Duodenal mucosa (tissue), 2 donors: ENCODE data around the gene ASF1A.

Experiments used
- H3K27ac ChIP-seq: one replicate; pipeline ENCODE4 v1.7.0; 2013; ENCODE audit warnings: low read depth, low read length
- H3K27me3 ChIP-seq, 2 donors: one replicate each; pipeline ENCODE4 v1.7.0; 2013; ENCODE audit warnings: low read length in 2 of 2, control low read depth in 1 of 2; ENCODE audit not compliant: insufficient read depth in 2 of 2, control insufficient read depth in 1 of 2
- H3K36me3 ChIP-seq, 2 donors: one replicate each; pipeline ENCODE4 v1.7.0; 2013; ENCODE audit warnings: low read length in 2 of 2, control low read depth in 1 of 2; ENCODE audit not compliant: insufficient read depth in 2 of 2, control insufficient read depth in 1 of 2
- H3K4me1 ChIP-seq, 2 donors: one replicate each; pipeline ENCODE4 v1.7.0; 2013; ENCODE audit warnings: low read length in 2 of 2, control low read depth in 1 of 2; ENCODE audit not compliant: insufficient read depth in 2 of 2, control insufficient read depth in 1 of 2
- H3K4me3 ChIP-seq, 2 donors: one replicate each; pipeline ENCODE4 v1.7.0; 2013; ENCODE audit warnings: low read length in 2 of 2, low read depth in 1 of 2
- H3K9ac ChIP-seq, 2 donors: one replicate each; pipeline ENCODE4 v1.7.0; 2013; ENCODE audit warnings: low read length in 2 of 2, low read depth in 1 of 2
- H3K9me3 ChIP-seq, 2 donors: one replicate each; pipeline ENCODE4 v1.7.0; 2013; ENCODE audit warnings: low read length in 2 of 2, control low read depth in 1 of 2; ENCODE audit not compliant: control insufficient read depth in 1 of 2

Gene ASF1A

DNA sequence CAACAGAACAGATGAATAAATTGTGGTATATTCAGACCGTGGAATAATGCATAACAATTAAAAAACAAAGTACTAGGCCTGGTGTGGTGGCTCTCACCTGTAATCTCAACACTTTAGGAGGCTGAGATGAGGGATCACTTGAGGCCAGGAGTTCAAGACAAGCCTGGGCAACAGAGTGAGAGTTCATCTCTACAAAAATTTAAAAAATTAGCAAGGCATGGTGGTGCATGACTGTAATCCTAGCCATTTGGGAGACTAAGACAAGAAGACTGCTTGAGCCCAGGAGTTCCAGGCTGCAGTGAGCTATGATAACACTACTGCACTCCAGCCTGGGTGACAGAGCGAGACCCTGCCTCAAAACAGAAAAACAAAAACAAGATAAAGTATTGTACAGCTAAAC, 16.1 kb upstream of the ASF1A start:
- no peaks in the 10 kb centered on the region for H3K9me3 ChIP-seq

GRCh38 chr6:118881440-118882313, 12.3 kb upstream of the ASF1A start:
- Histone ChIP-seq H3K27me3 (no peaks in the 10 kb centered on the region), H3K36me3 (no peaks in the 10 kb centered on the region), H3K9me3 (no peaks in the 10 kb centered on the region), H3K4me1 (no peaks in the 10 kb centered on the region), H3K9ac (no peak overlapping the region), H3K4me3 (no peak overlapping the region), H3K27ac (no peak overlapping the region)

More for the DNA sequence above, 16.1 kb upstream of the ASF1A start:
- Histone ChIP-seq H3K4me1 (no peaks in the 10 kb centered on the region), H3K27ac (no peak overlapping the region), H3K27me3 (no peaks in the 10 kb centered on the region), H3K36me3 (no peaks in the 10 kb centered on the region), H3K4me3 (no peak overlapping the region), H3K9ac (no peak overlapping the region)

- Histone ChIP-seq H3K4me1 (no peaks in the 10 kb centered on the region), H3K9me3 (no peaks in the 10 kb centered on the region), H3K36me3 (no peaks in the 10 kb centered on the region), H3K27ac (no peak overlapping the region), H3K9ac (no peak overlapping the region), H3K4me3 (no peak overlapping the region), H3K27me3 (no peaks in the 10 kb centered on the region)
Observed at GRCh38 chr6:118882314-118882905, 11.5 kb upstream of the ASF1A start.

DNA sequence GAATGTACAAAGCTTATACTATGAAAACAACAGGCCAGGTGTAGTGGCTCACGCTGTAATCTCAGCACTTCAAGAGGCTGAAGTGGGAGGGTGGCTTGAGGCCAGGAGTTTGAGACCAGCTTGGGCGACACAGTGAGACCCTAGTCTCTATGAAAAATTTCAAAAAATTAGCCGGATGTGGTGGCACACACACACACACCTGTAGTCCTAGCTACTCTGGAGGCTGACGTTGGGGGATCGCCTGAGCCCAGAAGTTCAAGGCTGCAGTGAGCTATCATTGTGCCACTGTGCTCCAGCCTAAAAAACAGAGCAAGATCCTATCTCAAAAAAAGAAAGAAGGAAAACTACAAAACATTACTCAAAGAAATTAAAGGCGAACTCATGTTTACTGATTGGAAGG, 7.3 kb upstream of the ASF1A start:
- H3K4me1 ChIP-seq: peaks cover 2 to 8% of the 10 kb centered on the region in 2 donors
- H3K9me3 ChIP-seq: no peaks in the 10 kb centered on the region
- no peaks in the 10 kb centered on the region for H3K27me3 ChIP-seq
- no peak overlapping the region for H3K27ac ChIP-seq
- H3K9ac ChIP-seq: no peak overlapping the region
- no peaks in the 10 kb centered on the region for H3K36me3 ChIP-seq
- H3K4me3 ChIP-seq: no peak overlapping the region

- Histone ChIP-seq H3K36me3 (no peaks in the 10 kb centered on the region), H3K27me3 (no peaks in the 10 kb centered on the region), H3K9ac (no peak overlapping the region), H3K4me3 (no peak overlapping the region), H3K9me3 (no peaks in the 10 kb centered on the region), H3K27ac (no peak overlapping the region), H3K4me1 (peaks cover 15 to 21% of the 10 kb centered on the region in 2 donors)
Observed at GRCh38 chr6:118889163-118889562, 4.8 kb upstream of the ASF1A start.

- Histone ChIP-seq H3K9me3 (no peaks in the 10 kb centered on the region), H3K9ac (no peak overlapping the region), H3K36me3 (no peaks in the 10 kb centered on the region), H3K27ac (no peak overlapping the region), H3K4me3 (peak overlapping the region in 1 of 2 donors; percentile 16), H3K4me1 (peaks cover 21% of the 10 kb centered on the region in 2 donors), H3K27me3 (no peaks in the 10 kb centered on the region)
Observed at GRCh38 chr6:118890997-118891790, 2.8 kb upstream of the ASF1A start.

DNA sequence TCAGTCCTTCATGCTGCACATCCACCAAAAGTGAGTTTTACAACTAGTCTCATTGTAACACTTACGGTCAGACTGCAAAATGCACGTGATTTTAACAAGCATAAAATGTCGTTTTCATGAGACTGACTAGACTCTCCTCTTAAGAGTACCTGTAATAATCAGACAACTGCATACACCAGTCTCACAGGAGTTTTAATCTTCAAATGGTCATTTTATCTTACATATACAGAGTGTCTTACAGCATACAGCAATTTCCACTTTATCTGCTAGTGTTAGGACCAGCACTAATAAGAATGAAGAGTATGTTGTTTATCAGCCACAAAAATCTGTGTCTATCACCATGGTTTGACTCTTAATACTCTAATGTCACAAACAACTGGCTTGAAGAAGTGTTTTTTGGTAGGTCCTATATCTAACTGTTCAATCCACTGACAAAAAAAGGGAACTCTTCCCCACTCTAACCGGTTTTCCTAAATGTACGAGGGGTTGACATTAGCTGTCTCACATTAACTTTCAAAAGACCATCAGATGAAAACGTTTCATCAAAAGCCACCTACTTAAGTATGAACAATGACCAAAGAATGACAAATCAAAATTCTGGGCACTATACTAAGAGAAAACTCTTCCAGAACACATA, 1.5 kb upstream of the ASF1A start:
- no peaks in the 10 kb centered on the region for H3K9me3 ChIP-seq
- peak overlapping the region; percentile 81 for H3K27ac ChIP-seq
- H3K27me3 ChIP-seq: no peaks in the 10 kb centered on the region
- no peaks in the 10 kb centered on the region for H3K36me3 ChIP-seq
- H3K4me1 ChIP-seq: peaks cover 21 to 22% of the 10 kb centered on the region in 2 donors
- H3K4me3 ChIP-seq: peak overlapping the region; percentile 83 to 88
- H3K9ac ChIP-seq: peak overlapping the region in 1 of 2 donors; percentile 55

GRCh38 chr6:118893064-118893806, 717 bp upstream of the ASF1A start:
- H3K9me3 ChIP-seq: no peaks in the 10 kb centered on the region
- H3K27me3 ChIP-seq: no peaks in the 10 kb centered on the region
- H3K27ac ChIP-seq: peak overlapping the region; percentile 81
- H3K4me1 ChIP-seq: peaks cover 21 to 22% of the 10 kb centered on the region in 2 donors
- no peaks in the 10 kb centered on the region for H3K36me3 ChIP-seq
- H3K9ac ChIP-seq: peak overlapping the region; percentile 55 to 76
- H3K4me3 ChIP-seq: peak overlapping the region; percentile 83 to 88

- peak overlapping the region; percentile 92 to 95 for H3K4me3 ChIP-seq
- H3K27ac ChIP-seq: peak overlapping the region; percentile 95
- H3K27me3 ChIP-seq: no peaks in the 10 kb centered on the region
- H3K36me3 ChIP-seq: peaks cover 0 to 6% of the 10 kb centered on the region in 2 donors
- peaks cover 21 to 22% of the 10 kb centered on the region in 2 donors for H3K4me1 ChIP-seq
- H3K9me3 ChIP-seq: no peaks in the 10 kb centered on the region
- H3K9ac ChIP-seq: peak overlapping the region; percentile 88 to 92
Observed at GRCh38 chr6:118894425-118895260, 691 bp downstream of the ASF1A start.
